ENCODE data around the gene PTOV1. TPM values are rescaled to one million over a fixed set of nuclear protein-coding genes. Genes with fewer than 3 reads are reported as not detected.
A peak's percentile ranks its signal among the peaks of the same experiment; 100 is the strongest.

PTOV1 gene
- total and polyA plus RNA-seq, 2 donors (not counting 1 experiment from before 2014, with no cell fraction given): 144 to 230 TPM

DNA sequence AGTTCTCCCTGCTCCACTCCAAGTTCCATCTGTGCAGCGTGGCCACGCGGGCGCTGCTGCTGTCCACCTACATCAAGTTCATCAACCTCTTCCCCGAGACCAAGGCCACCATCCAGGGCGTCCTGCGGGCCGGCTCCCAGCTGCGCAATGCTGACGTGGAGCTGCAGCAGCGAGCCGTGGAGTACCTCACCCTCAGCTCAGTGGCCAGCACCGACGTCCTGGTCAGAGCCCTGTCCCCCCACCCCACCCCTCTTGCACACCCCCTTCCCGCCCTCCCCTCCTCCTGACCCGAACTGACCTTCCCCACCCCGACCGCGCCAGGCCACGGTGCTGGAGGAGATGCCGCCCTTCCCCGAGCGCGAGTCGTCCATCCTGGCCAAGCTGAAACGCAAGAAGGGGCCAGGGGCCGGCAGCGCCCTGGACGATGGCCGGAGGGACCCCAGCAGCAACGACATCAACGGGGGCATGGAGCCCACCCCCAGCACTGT, 49.5 kb upstream of the PTOV1 start:
- ChIA-PET POLR2A (no interaction called here), CTCF (no interaction called here)

More for the DNA sequence above, 49.5 kb upstream of the PTOV1 start:
- no peaks in the 10 kb centered on the region for H3K79me2 ChIP-seq (ENCODE audit: control insufficient read depth, insufficient read depth, low read length)
- H3K4me3 Mint-ChIP-seq: no peak overlapping the region
- ATAC-seq (ENCODE audit: low read depth): no peak
- H2AFZ ChIP-seq (ENCODE audit: insufficient read depth, low read depth, low read length, poor library complexity, severe bottlenecking): no peak overlapping the region
- intact Hi-C loops (cut with micrococcal nuclease): no loop called here
- no peaks in the 10 kb centered on the region for H3K9me3 Mint-ChIP-seq (ENCODE audit: insufficient read depth)
- TF ChIP-seq EZH2 (IDR thresholded peaks at IDR 0.05; ENCODE audit: borderline replicate concordance, insufficient read depth, low read depth, low read length, poor library complexity, severe bottlenecking): no peak
- no peak for TF ChIP-seq CTCF (IDR thresholded peaks at IDR 0.05)
- H3K9me3 ChIP-seq (ENCODE audit: control extremely low read depth in 1 of 3, control insufficient read depth in 2 of 3, insufficient read depth in 1 of 3, low read length in 2 of 3): peaks cover 0 to 3% (median 0%) of the 10 kb centered on the region in 3 donors
- peak overlapping the region; percentile 41 for H3K27ac Mint-ChIP-seq
- H3K4me2 ChIP-seq (replicated peaks; ENCODE audit: low read depth, low read length, poor library complexity, severe bottlenecking): no peak overlapping the region
- H3K27me3 Mint-ChIP-seq: no peaks in the 10 kb centered on the region
- no peak overlapping the region for H3K9ac ChIP-seq (ENCODE audit: low read length)
- H3K4me1 ChIP-seq (ENCODE audit: control insufficient read depth in 2 of 2, insufficient read depth in 2 of 2, low read length in 2 of 2): peaks cover 0 to under 1% of the 10 kb centered on the region in 2 donors
- peaks cover 3% of the 10 kb centered on the region for H3K4me1 Mint-ChIP-seq
- no peaks in the 10 kb centered on the region for H3K27me3 ChIP-seq (replicated peaks in 1 of 4; ENCODE audit: control extremely low read depth in 1 of 4, control insufficient read depth in 3 of 4, insufficient read depth in 4 of 4, low read length in 3 of 4)
- H4K20me1 ChIP-seq (ENCODE audit: control insufficient read depth, insufficient read depth, low read length, poor library complexity, severe bottlenecking): no peaks in the 10 kb centered on the region
- peaks cover 0 to 71% of the 10 kb centered on the region in 2 experiments for H3K36me3 ChIP-seq (replicated peaks in 1 of 2; ENCODE audit: control extremely low read depth in 1 of 2, control insufficient read depth in 1 of 2, extremely low read depth in 1 of 2, insufficient read depth in 2 of 2, low read length in 1 of 2)
- DNase-seq: no peak
- no peak overlapping the region for H3K4me3 ChIP-seq (ENCODE audit: control extremely low read depth in 1 of 5, extremely low read depth in 1 of 5, insufficient read depth in 1 of 5, low read depth in 2 of 5, low read length in 4 of 5)
- H3K27ac ChIP-seq (ENCODE audit: low read length in 2 of 2): no peak overlapping the region
- WGBS (ENCODE audit: insufficient coverage): 99% methylated on average over 26 of the region's 32 CpGs
